Measurements from ENCODE around the gene ZFAND2B.
A peak's percentile ranks its signal among the peaks of the same experiment; 100 is the strongest.

The ZFAND2B gene

GRCh38 chr2:219220652-219221402, 14.2 kb downstream of the ZFAND2B start:
- DNase-seq, result no peak

- DNase-seq, result no peak
Measured at GRCh38 chr2:219221957-219222518, 15.5 kb downstream of the ZFAND2B start.

GRCh38 chr2:219223831-219224610, 17.4 kb downstream of the ZFAND2B start:
- DNase-seq, result no peak

GRCh38 chr2:219225350-219225749, 18.8 kb downstream of the ZFAND2B start:
- DNase-seq, result no peak

GRCh38 chr2:219228041-219228910, 21.7 kb downstream of the ZFAND2B start:
- DNase-seq, result peak; percentile 17

GRCh38 chr2:219228911-219229304, 22.3 kb downstream of the ZFAND2B start:
- no peak for DNase-seq

GRCh38 chr2:219229305-219230058, 22.9 kb downstream of the ZFAND2B start, which contains the start of the genes ANKZF1 and ATG9A:
ANKZF1 (plus strand) TSS chr2:219229806; CDS start chr2:219230258, 452 bp downstream.
ATG9A (minus strand) TSS chr2:219229636; CDS start chr2:219228024, 1,612 bp downstream.
- peak; percentile 99 for DNase-seq

- peak; percentile 57 for DNase-seq
Measured at GRCh38 chr2:219230059-219230540, 23.5 kb downstream of the ZFAND2B start.

GRCh38 chr2:219234331-219234730, 27.7 kb downstream of the ZFAND2B start:
- DNase-seq, result no peak

GRCh38 chr2:219243291-219243761, 36.7 kb downstream of the ZFAND2B start:
- no peak for DNase-seq

- DNase-seq, result no peak
Measured at GRCh38 chr2:219244789-219245147, 38.2 kb downstream of the ZFAND2B start.

GRCh38 chr2:219245148-219245898, 38.7 kb downstream of the ZFAND2B start, which contains the start of the genes GLB1L and STK16:
GLB1L (minus strand) TSS chr2:219245444; CDS start chr2:219243573, 1,871 bp downstream.
STK16 (plus strand) TSS chr2:219245479; CDS start chr2:219246000, 521 bp downstream.
- peak; percentile 88 for DNase-seq

- peak; percentile 15 for DNase-seq
Measured at GRCh38 chr2:219245899-219246230, 39.3 kb downstream of the ZFAND2B start.

- no peak for DNase-seq
Measured at GRCh38 chr2:219246559-219246958, 40.0 kb downstream of the ZFAND2B start.

- DNase-seq, result peak; percentile 79
Measured at GRCh38 chr2:219247678-219248642, 41.4 kb downstream of the ZFAND2B start.

GRCh38 chr2:219248845-219249202, 42.2 kb downstream of the ZFAND2B start:
- DNase-seq, result no peak

GRCh38 chr2:219249203-219249980, 42.8 kb downstream of the ZFAND2B start:
- peak; percentile 86 for DNase-seq

GRCh38 chr2:219250049-219250781, 43.6 kb downstream of the ZFAND2B start:
- DNase-seq, result peak; percentile 19
